Memory B cell (primary cell): ENCODE results near the gene FCN3.

Source experiments
- ATAC-seq: fragments of 150-1000 bp; cut with Tn5 transposase; 2 replicates; pipeline ENCODE4 v1.10.0; 2021; ENCODE audit warnings: low read depth, mild to moderate bottlenecking, moderate library complexity
- DNase-seq, 2 donors: peaks; one replicate each; pipeline ENCODE4 v3.0.0; 2022; ENCODE audit warnings: low spot score in 2 of 2
- H3K27ac Mint-ChIP-seq: one replicate; pipeline ENCODE4 v1.8.0; 2022; ENCODE audit warnings: mild to moderate bottlenecking, moderate library complexity, mixed read lengths
- H3K27me3 Mint-ChIP-seq: one replicate; pipeline ENCODE4 v1.8.0; 2022; ENCODE audit warnings: mixed read lengths
- H3K36me3 Mint-ChIP-seq: one replicate; pipeline ENCODE4 v1.8.0; 2022; ENCODE audit warnings: mild to moderate bottlenecking, mixed read lengths
- H3K4me1 Mint-ChIP-seq: one replicate; pipeline ENCODE4 v1.8.0; 2022; ENCODE audit warnings: mixed read lengths
- H3K4me3 Mint-ChIP-seq: one replicate; pipeline ENCODE4 v1.8.0; 2022; ENCODE audit warnings: mild to moderate bottlenecking, moderate library complexity, mixed read lengths
- H3K9me3 Mint-ChIP-seq: one replicate; pipeline ENCODE4 v1.8.0; 2022; ENCODE audit warnings: mixed read lengths

FCN3 gene

GRCh38 chr1:27380766-27381733, 6.4 kb upstream of the FCN3 start:
- Mint-ChIP-seq H3K27me3 (no peaks in the 10 kb centered on the region), H3K27ac (no peak overlapping the region), H3K4me3 (no peak overlapping the region), H3K4me1 (peaks cover 8% of the 10 kb centered on the region), H3K36me3 (no peaks in the 10 kb centered on the region), H3K9me3 (no peaks in the 10 kb centered on the region)
- DNase-seq (no peak), ATAC-seq (no peak)

DNA sequence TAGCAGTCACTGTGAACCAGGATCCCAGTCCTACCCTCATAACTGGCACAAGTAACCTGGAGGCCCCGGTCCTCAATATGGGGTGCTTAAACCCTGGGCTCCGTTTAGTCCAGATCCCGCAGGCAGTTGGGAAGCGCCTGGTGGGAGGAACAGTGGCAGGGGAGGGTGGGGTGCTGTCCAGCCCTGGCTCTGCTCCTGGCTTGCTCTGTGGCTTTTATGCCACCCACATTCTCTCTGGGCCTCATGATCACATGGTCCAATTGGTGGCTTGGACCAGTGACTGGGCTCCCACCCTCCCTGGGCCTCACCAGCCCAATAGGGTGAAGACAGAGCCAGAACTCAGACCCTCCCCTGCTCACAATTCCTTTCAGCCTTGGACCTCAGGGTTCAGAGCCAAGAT, 5.6 kb upstream of the FCN3 start:
- ATAC-seq = no peak
- Mint-ChIP-seq H3K4me1 (peaks cover 10% of the 10 kb centered on the region), H3K27ac (no peak overlapping the region), H3K27me3 (peaks cover 3% of the 10 kb centered on the region), H3K4me3 (no peak overlapping the region), H3K36me3 (no peaks in the 10 kb centered on the region), H3K9me3 (no peaks in the 10 kb centered on the region)
- DNase-seq = no peak

DNA sequence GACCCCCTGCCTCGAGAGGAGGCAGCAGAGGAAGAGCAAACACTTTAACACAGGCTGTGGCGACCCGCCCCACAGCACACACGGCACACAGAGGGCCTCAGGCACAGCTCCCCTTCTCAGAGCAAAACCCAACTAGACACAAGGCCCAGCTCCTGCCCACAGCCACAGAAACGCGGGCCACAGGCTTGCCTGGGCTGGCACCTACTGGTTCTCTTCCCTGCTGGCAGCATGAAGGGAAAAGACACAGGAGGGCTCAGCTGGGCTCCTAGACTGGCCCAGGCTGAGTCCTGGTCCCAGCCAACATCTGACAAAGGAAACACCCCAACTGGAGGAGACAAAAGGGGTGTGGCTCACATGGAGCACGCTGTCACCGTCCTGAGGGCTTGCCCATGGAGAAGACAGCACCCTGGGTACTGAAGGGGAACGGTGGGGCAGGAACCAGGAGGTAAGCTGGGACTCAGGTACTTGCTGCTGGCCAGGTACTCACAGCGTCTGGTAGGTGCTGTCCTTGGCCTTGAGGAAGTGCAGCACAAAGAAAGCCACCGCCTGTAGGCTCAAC, 5.0 kb upstream of the FCN3 start:
- Mint-ChIP-seq H3K4me1 (peaks cover 10% of the 10 kb centered on the region), H3K4me3 (no peak overlapping the region)
- no peak for DNase-seq

GRCh38 chr1:27377760-27378495, 3.3 kb upstream of the FCN3 start:
- Mint-ChIP-seq H3K27ac (no peak overlapping the region), H3K9me3 (no peaks in the 10 kb centered on the region), H3K27me3 (peaks cover 3% of the 10 kb centered on the region), H3K4me1 (peaks cover 13% of the 10 kb centered on the region), H3K4me3 (no peak overlapping the region), H3K36me3 (no peaks in the 10 kb centered on the region)
- DNase-seq (no peak), ATAC-seq (no peak)

More for the DNA sequence above, 5.0 kb upstream of the FCN3 start:
- peaks cover 3% of the 10 kb centered on the region for H3K27me3 Mint-ChIP-seq
- H3K27ac Mint-ChIP-seq = no peak overlapping the region
- no peaks in the 10 kb centered on the region for H3K9me3 Mint-ChIP-seq
- no peak for ATAC-seq
- no peaks in the 10 kb centered on the region for H3K36me3 Mint-ChIP-seq

DNA sequence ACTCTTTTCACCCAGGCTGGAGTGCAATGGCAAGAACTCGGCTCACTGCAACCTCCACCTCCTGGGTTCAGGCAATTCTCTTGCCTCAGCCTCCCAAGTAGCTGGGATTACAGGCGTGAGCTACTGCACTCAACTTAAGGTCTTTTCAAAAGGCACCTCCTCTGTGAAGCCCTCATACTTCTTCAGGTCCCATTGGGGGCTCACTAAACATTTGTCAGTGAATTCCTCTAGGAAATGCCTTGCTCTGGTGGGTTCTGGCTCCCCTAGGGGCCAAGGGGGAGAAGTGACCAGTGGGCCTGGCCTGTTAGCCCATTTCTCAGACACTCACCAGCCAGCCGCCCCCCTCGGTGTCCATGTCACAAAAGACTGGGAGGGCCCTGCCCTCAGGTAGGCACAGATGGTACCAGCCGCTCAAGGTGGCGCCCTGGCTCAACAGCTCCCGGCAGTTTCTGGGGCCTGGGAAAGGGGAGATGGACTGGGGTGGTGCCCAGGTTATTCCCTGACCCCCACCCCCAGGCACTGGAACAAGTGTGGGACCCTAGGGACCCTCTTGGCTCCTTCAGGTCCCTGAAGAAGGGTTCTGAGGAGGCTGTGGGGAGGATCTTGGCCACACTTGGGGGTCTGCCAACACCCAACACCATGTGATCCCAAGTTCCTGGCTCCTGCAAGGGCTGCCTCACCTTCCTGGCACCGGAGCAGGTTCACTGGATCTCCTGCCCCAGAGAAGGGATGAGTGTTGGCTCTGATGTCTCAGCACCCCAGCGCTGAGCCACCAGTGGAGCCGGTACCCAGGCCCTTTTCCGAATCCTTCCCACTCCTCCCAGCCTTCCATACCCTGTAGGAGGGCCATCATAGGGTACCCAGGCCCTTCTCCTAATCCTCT, 1.6 kb downstream of the FCN3 start:
- ATAC-seq (no peak), DNase-seq (no peak)
- no peaks in the 10 kb centered on the region for H3K9me3 Mint-ChIP-seq
- H3K27ac Mint-ChIP-seq = no peak overlapping the region
- H3K4me3 Mint-ChIP-seq = no peak overlapping the region
- H3K36me3 Mint-ChIP-seq = no peaks in the 10 kb centered on the region
- peaks cover 3% of the 10 kb centered on the region for H3K27me3 Mint-ChIP-seq
- peaks cover 24% of the 10 kb centered on the region for H3K4me1 Mint-ChIP-seq

DNA sequence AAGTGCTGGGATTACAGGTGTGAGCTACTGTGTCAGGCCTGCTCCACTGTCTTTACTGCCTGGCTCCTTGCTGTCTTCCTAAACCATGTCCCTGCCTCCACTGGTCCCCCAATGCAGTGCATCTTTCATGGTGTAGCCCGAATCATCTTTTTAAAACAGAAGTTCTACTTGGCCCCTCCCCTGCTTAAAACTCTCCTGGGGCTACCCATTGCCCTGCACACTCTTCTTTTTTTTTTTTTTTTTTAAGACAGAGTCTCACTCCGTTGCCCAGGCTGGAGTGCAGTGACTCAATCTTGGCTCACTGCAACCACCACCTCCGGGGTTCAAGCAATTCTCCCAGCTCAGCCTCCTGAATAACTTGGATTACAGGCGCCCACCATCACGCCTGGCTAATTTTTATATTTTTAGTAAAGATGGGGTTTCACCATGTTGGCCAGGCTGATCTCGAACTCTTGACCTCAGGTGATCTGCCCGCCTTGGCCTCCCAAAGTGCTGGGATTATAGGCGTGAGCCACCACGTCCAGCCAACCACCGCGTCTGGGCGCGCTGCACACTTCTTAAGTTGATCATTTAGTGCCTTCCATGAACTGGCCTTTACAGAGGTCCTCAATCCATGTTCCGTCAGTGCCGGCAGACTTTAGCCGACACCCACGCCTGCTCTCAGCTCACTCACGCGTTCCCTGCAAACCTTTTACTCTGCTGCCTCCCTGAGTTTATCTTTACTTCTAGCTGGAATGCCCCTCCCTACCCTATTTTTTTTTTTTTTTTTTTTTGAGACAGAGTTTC, 2.4 kb downstream of the FCN3 start:
- no peaks in the 10 kb centered on the region for H3K36me3 Mint-ChIP-seq
- H3K4me3 Mint-ChIP-seq = no peak overlapping the region
- no peaks in the 10 kb centered on the region for H3K9me3 Mint-ChIP-seq
- H3K4me1 Mint-ChIP-seq = peaks cover 24% of the 10 kb centered on the region
- peaks cover 3% of the 10 kb centered on the region for H3K27me3 Mint-ChIP-seq
- no peak overlapping the region for H3K27ac Mint-ChIP-seq
- no peak for DNase-seq
- ATAC-seq = peak; percentile 52

DNA sequence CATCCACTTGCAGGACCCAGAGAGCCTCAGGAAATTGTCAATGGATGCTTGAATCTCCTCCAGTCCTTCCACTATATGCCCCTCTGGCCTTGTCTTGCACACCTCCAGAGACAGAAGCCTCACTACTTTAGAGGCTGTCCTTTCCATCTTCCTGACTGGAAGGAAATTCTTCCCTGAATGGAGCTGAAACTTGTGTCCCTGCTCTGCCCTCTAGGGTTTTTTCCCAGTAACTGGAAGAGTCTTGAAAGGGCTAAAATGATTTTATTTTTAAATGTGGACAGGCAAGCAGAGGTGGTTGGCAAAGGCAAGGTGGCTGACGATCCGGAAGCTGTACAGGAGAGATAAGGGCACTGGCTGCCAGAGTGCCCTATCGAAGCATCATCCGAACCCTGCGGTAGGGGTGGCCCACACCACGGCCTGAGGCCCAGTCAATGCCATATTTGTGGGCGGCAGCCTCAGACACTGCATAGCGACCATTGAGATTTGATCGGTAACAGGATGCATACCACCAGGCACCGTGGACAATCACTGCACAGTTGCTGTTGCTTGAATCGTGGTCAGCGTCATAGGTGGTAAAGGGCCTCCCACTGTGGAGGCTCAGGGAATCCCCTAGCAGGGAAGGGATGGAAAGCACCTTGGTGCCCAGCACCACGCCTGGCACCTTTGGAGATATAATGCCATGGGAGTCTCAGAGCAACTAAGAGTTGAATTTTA, 5.6 kb downstream of the FCN3 start:
- Mint-ChIP-seq H3K9me3 (no peaks in the 10 kb centered on the region), H3K4me1 (peaks cover 41% of the 10 kb centered on the region), H3K27me3 (no peaks in the 10 kb centered on the region), H3K4me3 (peak overlapping the region; percentile 28), H3K27ac (peak overlapping the region; percentile 65), H3K36me3 (no peaks in the 10 kb centered on the region)
- DNase-seq (no peak), ATAC-seq (no peak)

DNA sequence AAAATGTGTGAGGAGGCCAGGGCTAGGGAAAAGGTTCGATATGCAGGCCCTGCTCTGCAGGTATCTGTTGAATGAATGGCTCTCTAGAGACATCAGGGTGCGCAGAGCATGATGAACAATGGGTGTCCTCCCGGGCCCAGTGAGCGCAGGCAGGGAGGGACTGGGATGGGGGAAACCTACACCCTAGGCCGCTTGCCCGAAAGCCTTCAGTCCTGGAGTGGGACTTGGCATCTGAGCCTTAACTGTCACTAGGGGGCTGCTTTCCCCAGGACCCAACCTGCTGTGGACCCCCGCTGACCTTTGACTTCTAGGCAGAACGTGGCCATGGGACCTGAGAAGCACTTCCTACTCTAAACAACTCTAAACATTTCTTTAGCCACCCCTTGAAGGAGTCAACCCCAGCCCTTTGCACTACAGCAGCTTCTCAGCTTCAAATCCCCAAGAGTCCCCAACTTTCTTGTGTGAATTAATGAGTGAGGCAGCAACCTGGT, 7.4 kb downstream of the FCN3 start:
- peaks cover 37% of the 10 kb centered on the region for H3K4me1 Mint-ChIP-seq
- H3K27ac Mint-ChIP-seq = no peak overlapping the region
- no peaks in the 10 kb centered on the region for H3K27me3 Mint-ChIP-seq
- peak overlapping the region; percentile 82 for H3K4me3 Mint-ChIP-seq
- H3K9me3 Mint-ChIP-seq = no peaks in the 10 kb centered on the region
- ATAC-seq (no peak), DNase-seq (no peak)
- no peaks in the 10 kb centered on the region for H3K36me3 Mint-ChIP-seq

- Mint-ChIP-seq H3K36me3 (no peaks in the 10 kb centered on the region), H3K4me3 (peak within 1 kb of the TSS; percentile 91), H3K4me1 (peaks cover 33% of the 10 kb centered on the region), H3K9me3 (no peaks in the 10 kb centered on the region), H3K27ac (peak within 1 kb of the TSS; percentile 52), H3K27me3 (no peaks in the 10 kb centered on the region)
- ATAC-seq (peak; percentile 41), DNase-seq (peak in 1 of 2 donors; percentile 54)
Measured at GRCh38 chr1:27366411-27367159, 8.0 kb downstream of the FCN3 start, which contains the start of gene MAP3K6. Gene MAP3K6, minus strand, starts transcription at chr1:27366961. Its CDS starts 364 bp downstream, at chr1:27366597.

DNA sequence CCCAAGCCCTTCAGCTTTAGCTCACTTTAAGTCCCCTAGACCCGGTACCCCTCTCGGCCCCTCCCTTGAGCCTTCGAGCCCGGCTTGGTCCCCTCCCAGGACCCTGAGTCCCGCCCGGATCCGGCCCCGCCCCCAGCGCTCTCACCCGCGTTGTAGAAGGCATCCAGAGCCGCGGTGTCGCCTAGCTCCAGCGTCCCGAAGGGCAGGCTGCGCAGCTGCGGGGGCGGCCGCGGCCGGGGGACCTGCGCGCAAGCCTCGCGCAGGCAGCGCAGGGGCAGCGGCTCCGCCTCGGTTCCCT, 8.6 kb downstream of the FCN3 start:
- no peaks in the 10 kb centered on the region for H3K27me3 Mint-ChIP-seq
- peak; percentile 31 for ATAC-seq
- H3K4me3 Mint-ChIP-seq = peak overlapping the region; percentile 91
- H3K4me1 Mint-ChIP-seq = peaks cover 31% of the 10 kb centered on the region
- H3K27ac Mint-ChIP-seq = peak overlapping the region; percentile 52
- H3K9me3 Mint-ChIP-seq = no peaks in the 10 kb centered on the region
- DNase-seq = peak in 1 of 2 donors; percentile 64
- no peaks in the 10 kb centered on the region for H3K36me3 Mint-ChIP-seq

GRCh38 chr1:27365372-27366112, 9.1 kb downstream of the FCN3 start:
- Mint-ChIP-seq H3K36me3 (no peaks in the 10 kb centered on the region), H3K4me3 (peak overlapping the region; percentile 91), H3K27me3 (no peaks in the 10 kb centered on the region), H3K4me1 (peaks cover 33% of the 10 kb centered on the region), H3K27ac (peak overlapping the region; percentile 52), H3K9me3 (no peaks in the 10 kb centered on the region)
- ATAC-seq = peak; percentile 65
- peak; percentile 63 to 66 for DNase-seq
